LHCN-M2 (cell line): Measurements from ENCODE around the gene MNAT1. TPM values are rescaled to one million over a fixed set of nuclear protein-coding genes. Genes with fewer than 3 reads are reported as not detected.

Source experiments
- total RNA-seq: library from RNA; depleted of rRNA; stranded (reverse); fragments of >200 nt; gene quantifications from 2 replicates; pipeline ENCODE4 v1.2.3, GENCODE V29; 2014; rRNA removed

MNAT1 gene
- total RNA-seq, 1 experiment from 2014 or later: 77.8 TPM

Other genes starting within 250 kb of the MNAT1 start
- gene C14orf39, start 248.7 kb upstream of the MNAT1 start, total RNA-seq: 1.2 and 1.4 TPM in 2 replicates
- gene SIX6, start 225.6 kb upstream of the MNAT1 start, total RNA-seq: not detected in 2 replicates
- gene SIX1, start 85.3 kb upstream of the MNAT1 start, total RNA-seq: 156 and 183 TPM in 2 replicates
- 21.7 and 29.2 TPM in 2 replicates for gene SIX4, start 10.4 kb upstream of the MNAT1 start, total RNA-seq
- 16.2 and 22.0 TPM in 2 replicates for gene TRMT5, start 246.3 kb downstream of the MNAT1 start, total RNA-seq
- 40.3 and 52.4 TPM in 2 replicates for gene SLC38A6, start 246.5 kb downstream of the MNAT1 start, total RNA-seq